Endothelial cell of umbilical vein (primary cell): ENCODE results near the gene TEDC1. TPM values are rescaled to one million over a fixed set of nuclear protein-coding genes. Genes with fewer than 3 reads are reported as not detected.

Experiments
- BruUV-seq: library from RNA; stranded (reverse); fragments of 400-500 nt; replicated peaks from 2 replicates; lab custom pipeline; 2021; lab: Mats Ljungman, UMichigan
- CTCF ChIA-PET: fragments of 300-600, 350-600 bp; sonication (Branson Sonifier 250); formaldehyde crosslinking; loops from one replicate; lab custom pipeline; 2021; ENCODE audit warnings: antibody characterized with exemption, inconsistent platforms; lab: Charles Lee
- POLR2A ChIA-PET: fragments of 300-600, 350-600 bp; sonication (Branson Sonifier 250); formaldehyde crosslinking; loops from one replicate; lab custom pipeline; 2021; ENCODE audit warnings: antibody characterized with exemption, inconsistent platforms; lab: Charles Lee
- DNase-seq: peaks from one replicate; pipeline ENCODE4 v3.0.0-alpha.2; 2011; ENCODE audit warnings: low read depth, low spot score
- FAIRE-seq: peaks from 2 replicates; lab custom pipeline; 2011; peaks lifted over from hg19 to GRCh38; lab: Jason Lieb, UNC
- H2AFZ ChIP-seq: 2 replicates; pipeline ENCODE4 v1.6.0; 2012; ENCODE audit warnings: low read depth, low read length, control low read depth, inconsistent platforms
- H3K27ac ChIP-seq: 2 replicates; pipeline ENCODE4 v1.5.1; 2011; ENCODE audit warnings: low read depth, mild to moderate bottlenecking, control low read depth, low read length, moderate library complexity; ENCODE audit not compliant: insufficient read depth
- H3K27me3 ChIP-seq, 2 experiments: 2 replicates each; pipeline versions ENCODE4 v1.6.0 to v1.6.1; 2011; ENCODE audit warnings: low read length in 2 of 2, mixed read lengths in 1 of 2; ENCODE audit not compliant: control insufficient read depth in 2 of 2, insufficient read depth in 2 of 2
- H3K36me3 ChIP-seq, 2 experiments: 2 replicates in 1 of 2; 3 replicates in 1 of 2; pipeline ENCODE4 v1.5.1; 2011; ENCODE audit warnings: low read length in 2 of 2, mild to moderate bottlenecking in 1 of 2, moderate library complexity in 1 of 2; ENCODE audit not compliant: control insufficient read depth in 2 of 2, insufficient read depth in 2 of 2; ENCODE audit errors: extremely low read depth in 1 of 2
- H3K4me1 ChIP-seq: 3 replicates; pipeline ENCODE4 v1.5.1; 2011; ENCODE audit warnings: mild to moderate bottlenecking, low read length; ENCODE audit not compliant: control insufficient read depth, insufficient read depth; ENCODE audit errors: extremely low read depth
- H3K4me2 ChIP-seq: 2 replicates; pipeline ENCODE4 v1.6.1; 2011; ENCODE audit warnings: low read length, control low read depth, mixed read lengths; ENCODE audit not compliant: insufficient read depth
- H3K4me3 ChIP-seq, 3 experiments: fragments of 200-600 bp in 1 of 3; sonication (generic), shearing (Covaris generic) in 1 of 3; replicated peaks in 1 of 3; 2 replicates each; pipeline ENCODE4 v1.5.1; 2011 to 2016; ENCODE audit warnings: control low read depth in 3 of 3, low read length in 3 of 3, mild to moderate bottlenecking in 2 of 3, inconsistent platforms in 1 of 3, low read depth in 1 of 3, moderate library complexity in 1 of 3; ENCODE audit not compliant: insufficient read depth in 1 of 3
- H3K79me2 ChIP-seq: 2 replicates; pipeline ENCODE4 v1.6.0; 2012; ENCODE audit warnings: low read length, inconsistent platforms; ENCODE audit not compliant: control insufficient read depth, insufficient read depth
- H3K9ac ChIP-seq: replicated peaks from 2 replicates; pipeline ENCODE3; 2011; ENCODE audit warnings: low read length, control low read depth; ENCODE audit not compliant: insufficient read depth; ENCODE audit errors: extremely low read depth
- H3K9me1 ChIP-seq: replicated peaks from 3 replicates; pipeline ENCODE4 v1.6.0; 2011; ENCODE audit warnings: mild to moderate bottlenecking, low read length; ENCODE audit not compliant: control insufficient read depth, insufficient read depth; ENCODE audit errors: extremely low read depth
- H3K9me3 ChIP-seq: replicated peaks from 2 replicates; pipeline ENCODE4 v1.5.1; 2012; ENCODE audit warnings: low read length, inconsistent platforms; ENCODE audit not compliant: control insufficient read depth, insufficient read depth
- H4K20me1 ChIP-seq: replicated peaks from 2 replicates; pipeline ENCODE3; 2011; ENCODE audit warnings: mild to moderate bottlenecking, low read length; ENCODE audit not compliant: control insufficient read depth, insufficient read depth; ENCODE audit errors: extremely low read depth
- EZH2 ChIP-seq: IDR thresholded peaks from 2 replicates; pipeline ENCODE4 v1.6.1; 2012; ENCODE audit warnings: borderline replicate concordance, low read depth, mild to moderate bottlenecking, moderate library complexity, low read length, inconsistent platforms; ENCODE audit not compliant: severe bottlenecking
- FOS ChIP-seq: IDR thresholded peaks from 2 replicates; pipeline ENCODE4 v1.6.1; 2011; ENCODE audit warnings: mild to moderate bottlenecking, low read length, moderate library complexity, borderline replicate concordance; ENCODE audit not compliant: insufficient read depth
- JUN ChIP-seq: IDR thresholded peaks from 2 replicates; pipeline ENCODE4 v1.6.1; 2011; ENCODE audit warnings: borderline replicate concordance, low read depth; ENCODE audit not compliant: insufficient read length, insufficient read depth
- POLR2A ChIP-seq: IDR thresholded peaks from 2 replicates; pipeline ENCODE4 v1.6.1; 2012; ENCODE audit warnings: low read depth, mild to moderate bottlenecking, control low read depth, low read length
- POLR2AphosphoS5 ChIP-seq: IDR thresholded peaks from 2 replicates; pipeline ENCODE4 v1.6.1; 2012; ENCODE audit warnings: low read depth, mild to moderate bottlenecking, control low read depth, low read length, moderate library complexity; ENCODE audit not compliant: insufficient read depth
- dilution Hi-C: fragments of 300-500 bp; cut with MboI; formaldehyde crosslinking; loops from one replicate; pipeline ENCODE4 v1.15.0; 2019; ENCODE audit warnings: low sequenced_read_pairs; ENCODE audit not compliant: extremely low pct_ligation_motif_present
- intact Hi-C: fragments of 100-400 bp; cut with micrococcal nuclease; formaldehyde crosslinking; loops from one replicate; pipeline ENCODE4 v1.10.0; 2022
- polyA plus RNA-seq, 4 experiments: library from polyadenylated mRNA; depleted of rRNA in 3 of 4; stranded (reverse) in 3 of 4; unstranded in 1 of 4; fragments of >200 nt; gene quantifications; 2 replicates each; pipeline versions ENCODE4 v1.2.1 to v1.2.3, GENCODE V29; 2011 to 2012; ENCODE audit warnings: missing spikeins in 1 of 4
- total RNA-seq: library from RNA; stranded (reverse); gene quantifications from 2 replicates; pipeline ENCODE4 v1.2.3, GENCODE V29; 2021
- TF ChIP-seq, protein P1 (sequence below), 2 donors: IDR thresholded peaks; 1 replicate in 1 of 2; 2 replicates in 1 of 2; pipeline ENCODE4 v1.5.1; 2011; ENCODE audit warnings: low read length in 2 of 2, mild to moderate bottlenecking in 2 of 2, moderate library complexity in 2 of 2, control low read depth in 1 of 2, inconsistent platforms in 1 of 2, low read depth in 1 of 2; ENCODE audit not compliant: insufficient read depth in 1 of 2; ENCODE audit errors: extremely low read depth in 1 of 2

Gene TEDC1
- total and polyA plus RNA-seq, 2 donors (not counting 3 experiments of a cell fraction or from before 2014, with no cell fraction given), result 16.5 to 25.3 TPM

DNA sequence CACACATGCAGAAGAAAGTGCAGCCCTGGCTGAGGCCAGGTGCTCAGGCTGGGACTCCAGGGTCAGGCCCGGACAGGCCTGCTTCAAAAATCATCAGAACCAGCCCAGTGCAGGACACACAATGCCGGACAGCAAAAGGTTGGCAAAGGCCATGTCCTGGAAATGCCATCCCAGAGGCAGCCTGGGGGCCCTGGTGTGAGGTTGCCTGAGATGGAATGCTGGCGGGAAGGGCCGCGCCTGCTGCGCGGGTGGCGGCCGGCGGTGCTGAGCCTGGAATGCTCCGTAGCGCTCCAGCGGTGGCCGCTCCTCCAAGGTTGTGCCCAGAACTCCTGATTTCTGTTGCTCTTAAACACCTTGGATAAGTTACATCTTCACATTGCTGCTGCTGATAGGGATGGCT lies 38.1 kb upstream of the TEDC1 start:
- Histone ChIP-seq H3K27me3 (no peaks in the 10 kb centered on the region), H3K36me3 (peaks cover 3 to 50% of the 10 kb centered on the region in 2 experiments), H3K9me3 (no peaks in the 10 kb centered on the region), H4K20me1 (no peaks in the 10 kb centered on the region), H3K79me2 (peaks cover 3% of the 10 kb centered on the region), H3K9me1 (no peaks in the 10 kb centered on the region), H3K4me1 (no peaks in the 10 kb centered on the region), H3K27ac (no peak overlapping the region), H2AFZ (no peak overlapping the region), H3K4me3 (no peak overlapping the region), H3K9ac (no peak overlapping the region), H3K4me2 (no peak overlapping the region)
- intact Hi-C loops (no loop called here), dilution Hi-C loops (no loop called here)
- ChIA-PET POLR2A (no interaction called here), CTCF (no interaction called here)
- DNase-seq (no peak), FAIRE-seq (no peak)
- BruUV-seq, result no TSS peak
- TF ChIP-seq EZH2 (no peak), POLR2A (no peak), FOS (no peak), POLR2AphosphoS5 (no peak)

DNA sequence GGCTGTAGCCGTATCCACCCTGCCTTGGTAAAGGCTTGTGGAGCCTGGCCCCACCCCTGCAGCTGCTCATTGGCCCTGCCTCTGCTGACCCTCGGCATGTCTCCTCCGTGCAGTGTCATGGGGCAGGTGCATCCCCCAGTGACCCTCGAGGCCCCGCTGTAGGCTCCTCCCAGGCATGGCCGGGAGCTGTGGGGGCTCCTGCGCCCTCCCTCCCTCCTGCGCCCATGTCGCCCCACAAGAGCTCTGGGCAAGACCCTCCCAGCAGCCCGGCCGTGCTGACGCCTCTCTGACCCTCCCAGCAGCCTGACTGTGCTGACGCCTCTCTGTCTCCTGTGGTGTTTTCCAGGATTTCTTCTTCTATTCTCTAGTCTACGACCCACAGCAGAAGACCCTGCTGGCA lies 37.2 kb upstream of the TEDC1 start:
- no peaks in the 10 kb centered on the region for H4K20me1 ChIP-seq
- peaks cover 2% of the 10 kb centered on the region for H3K79me2 ChIP-seq
- no peak for TF ChIP-seq JUN
- TF ChIP-seq, protein P1, sequence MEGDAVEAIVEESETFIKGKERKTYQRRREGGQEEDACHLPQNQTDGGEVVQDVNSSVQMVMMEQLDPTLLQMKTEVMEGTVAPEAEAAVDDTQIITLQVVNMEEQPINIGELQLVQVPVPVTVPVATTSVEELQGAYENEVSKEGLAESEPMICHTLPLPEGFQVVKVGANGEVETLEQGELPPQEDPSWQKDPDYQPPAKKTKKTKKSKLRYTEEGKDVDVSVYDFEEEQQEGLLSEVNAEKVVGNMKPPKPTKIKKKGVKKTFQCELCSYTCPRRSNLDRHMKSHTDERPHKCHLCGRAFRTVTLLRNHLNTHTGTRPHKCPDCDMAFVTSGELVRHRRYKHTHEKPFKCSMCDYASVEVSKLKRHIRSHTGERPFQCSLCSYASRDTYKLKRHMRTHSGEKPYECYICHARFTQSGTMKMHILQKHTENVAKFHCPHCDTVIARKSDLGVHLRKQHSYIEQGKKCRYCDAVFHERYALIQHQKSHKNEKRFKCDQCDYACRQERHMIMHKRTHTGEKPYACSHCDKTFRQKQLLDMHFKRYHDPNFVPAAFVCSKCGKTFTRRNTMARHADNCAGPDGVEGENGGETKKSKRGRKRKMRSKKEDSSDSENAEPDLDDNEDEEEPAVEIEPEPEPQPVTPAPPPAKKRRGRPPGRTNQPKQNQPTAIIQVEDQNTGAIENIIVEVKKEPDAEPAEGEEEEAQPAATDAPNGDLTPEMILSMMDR (IDR thresholded peaks at IDR 0.05; ENCODE audit: extremely low read depth in 1 of 2, insufficient read depth in 1 of 2, low read depth in 1 of 2, low read length in 2 of 2), result no peak
- no peak for TF ChIP-seq POLR2AphosphoS5
- FAIRE-seq (no peak), DNase-seq (no peak)
- peaks cover 3 to 57% of the 10 kb centered on the region in 2 experiments for H3K36me3 ChIP-seq
- intact Hi-C loops, result no loop called here
- no peak overlapping the region for H3K4me2 ChIP-seq
- H2AFZ ChIP-seq, result no peak overlapping the region
- H3K4me3 ChIP-seq, result no peak overlapping the region
- no peak overlapping the region for H3K27ac ChIP-seq
- H3K4me1 ChIP-seq, result no peaks in the 10 kb centered on the region
- dilution Hi-C loops, result no loop called here
- H3K9me1 ChIP-seq, result no peaks in the 10 kb centered on the region
- H3K9ac ChIP-seq, result no peak overlapping the region
- H3K27me3 ChIP-seq, result no peaks in the 10 kb centered on the region
- no TSS peak for BruUV-seq
- CTCF ChIA-PET, result no interaction called here
- POLR2A ChIA-PET, result no interaction called here
- H3K9me3 ChIP-seq, result no peaks in the 10 kb centered on the region
